ENCODE data around the gene BLM.
"Not testable (repeated sequence)": the region's sequence is repeated elsewhere in the genome, so short reads cannot be mapped to it uniquely, and the experiment has no call there.

BLM gene

GRCh38 chr15:90730290-90730689 is 13.1 kb downstream of the BLM start:
- DNase-seq (ENCODE audit: low read depth, low spot score), result no peak

- DNase-seq (ENCODE audit: low read depth, low spot score), result no peak
These were observed 18.8 kb downstream of the BLM start for GRCh38 chr15:90735923-90736322.

- DNase-seq (ENCODE audit: low read depth, low spot score), result not testable (repeated sequence)
These were observed 23.4 kb downstream of the BLM start for GRCh38 chr15:90740545-90740944.

- no peak for DNase-seq (ENCODE audit: low read depth, low spot score)
These were observed 24.9 kb downstream of the BLM start for GRCh38 chr15:90742087-90742486.

- no peak for DNase-seq (ENCODE audit: low read depth, low spot score)
These were observed 26.3 kb downstream of the BLM start for GRCh38 chr15:90743407-90743806.

- no peak for DNase-seq (ENCODE audit: low read depth, low spot score)
These were observed 27.7 kb downstream of the BLM start for GRCh38 chr15:90744759-90745402.

GRCh38 chr15:90749754-90750153 is 32.6 kb downstream of the BLM start:
- peak; percentile 48 for DNase-seq (ENCODE audit: low read depth, low spot score)

GRCh38 chr15:90750186-90750585 is 33.0 kb downstream of the BLM start:
- peak; percentile 42 for DNase-seq (ENCODE audit: low read depth, low spot score)

- DNase-seq (ENCODE audit: low read depth, low spot score), result no peak
These were observed 34.2 kb downstream of the BLM start for GRCh38 chr15:90751300-90751825.

GRCh38 chr15:90756916-90757315 is 39.8 kb downstream of the BLM start:
- no peak for DNase-seq (ENCODE audit: low read depth, low spot score)

- DNase-seq (ENCODE audit: low read depth, low spot score), result no peak
These were observed 40.3 kb downstream of the BLM start for GRCh38 chr15:90757461-90757860.

- DNase-seq (ENCODE audit: low read depth, low spot score), result no peak
These were observed 43.6 kb downstream of the BLM start for GRCh38 chr15:90760661-90761232.

GRCh38 chr15:90761629-90762028 is 44.5 kb downstream of the BLM start:
- DNase-seq (ENCODE audit: low read depth, low spot score), result no peak

- no peak for DNase-seq (ENCODE audit: low read depth, low spot score)
These were observed 45.0 kb downstream of the BLM start for GRCh38 chr15:90762109-90762508.

GRCh38 chr15:90763366-90764099 is 46.4 kb downstream of the BLM start:
- no peak for DNase-seq (ENCODE audit: low read depth, low spot score)

GRCh38 chr15:90765531-90765930 is 48.4 kb downstream of the BLM start:
- no peak for DNase-seq (ENCODE audit: low read depth, low spot score)

GRCh38 chr15:90765966-90766365 is 48.8 kb downstream of the BLM start:
- peak; percentile 61 for DNase-seq (ENCODE audit: low read depth, low spot score)

GRCh38 chr15:90769375-90769774 is 52.2 kb downstream of the BLM start:
- no peak for DNase-seq (ENCODE audit: low read depth, low spot score)

- no peak for DNase-seq (ENCODE audit: low read depth, low spot score)
These were observed 56.3 kb downstream of the BLM start for GRCh38 chr15:90773485-90773884.

- DNase-seq (ENCODE audit: low read depth, low spot score), result peak; percentile 69
These were observed 57.8 kb downstream of the BLM start for GRCh38 chr15:90774731-90775514.

- DNase-seq (ENCODE audit: low read depth, low spot score), result no peak
These were observed 63.8 kb downstream of the BLM start for GRCh38 chr15:90780916-90781315.

- no peak for DNase-seq (ENCODE audit: low read depth, low spot score)
These were observed 65.3 kb downstream of the BLM start for GRCh38 chr15:90782442-90782841.

Data from astrocyte of the hippocampus (primary cell).